ENCODE measurements around the gene THRB.

THRB gene

DNA sequence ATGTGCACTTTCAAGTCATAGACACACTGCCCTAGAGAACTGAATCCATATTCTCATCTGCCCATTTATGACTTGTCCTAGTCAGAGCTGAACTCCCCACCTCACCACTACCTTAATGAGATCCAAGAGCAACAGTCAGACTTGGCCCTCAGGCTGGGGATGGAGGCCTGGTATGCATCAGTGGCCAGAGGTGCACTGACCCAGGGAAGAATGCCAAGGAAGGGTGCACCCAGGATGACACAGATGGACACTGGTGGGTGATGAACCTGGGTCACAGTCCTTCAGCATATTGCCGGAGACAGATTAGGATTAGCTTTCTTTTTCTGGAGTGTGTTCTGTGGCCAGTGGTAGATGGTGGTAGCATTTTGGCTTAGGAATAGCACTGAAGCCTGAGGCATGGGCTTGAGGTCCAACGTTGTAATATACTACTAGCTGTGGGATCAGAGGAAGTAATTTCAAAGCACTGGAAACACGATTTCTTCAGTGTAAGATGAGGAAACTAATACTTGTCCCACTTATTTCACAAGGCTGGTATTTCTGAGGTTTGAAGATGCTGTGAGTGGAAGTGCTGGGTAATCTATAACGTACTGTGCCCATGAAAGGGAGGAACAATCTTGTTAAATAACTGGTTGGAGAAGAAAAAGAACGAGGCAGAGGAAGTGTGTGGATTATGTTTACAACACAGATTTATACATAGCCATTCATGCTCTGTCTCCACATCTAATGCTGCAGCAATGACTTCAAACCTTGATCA lies 265.0 kb downstream of the THRB start:
- no peak for DNase-seq (ENCODE audit: low read depth, low spot score)

DNA sequence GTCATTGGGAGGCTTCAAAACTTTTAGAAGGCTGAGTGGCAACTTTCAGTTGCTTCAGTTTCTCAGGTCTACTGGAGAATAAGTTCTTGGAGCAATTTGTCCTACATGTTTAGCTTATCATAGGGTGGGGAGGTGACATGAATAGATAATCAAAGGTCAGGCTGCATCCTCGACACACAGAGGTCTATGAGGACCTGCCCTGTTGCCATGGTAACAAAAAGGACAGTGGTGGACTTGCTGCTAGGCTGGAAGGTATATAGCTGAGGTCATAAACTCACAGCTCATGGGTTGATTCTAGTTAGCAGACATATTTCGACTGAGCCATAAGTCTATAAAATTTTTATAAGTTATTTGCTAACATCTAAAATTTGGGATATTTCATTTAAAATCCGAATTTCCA lies 267.0 kb downstream of the THRB start:
- no peak for DNase-seq (ENCODE audit: low read depth, low spot score)

DNA sequence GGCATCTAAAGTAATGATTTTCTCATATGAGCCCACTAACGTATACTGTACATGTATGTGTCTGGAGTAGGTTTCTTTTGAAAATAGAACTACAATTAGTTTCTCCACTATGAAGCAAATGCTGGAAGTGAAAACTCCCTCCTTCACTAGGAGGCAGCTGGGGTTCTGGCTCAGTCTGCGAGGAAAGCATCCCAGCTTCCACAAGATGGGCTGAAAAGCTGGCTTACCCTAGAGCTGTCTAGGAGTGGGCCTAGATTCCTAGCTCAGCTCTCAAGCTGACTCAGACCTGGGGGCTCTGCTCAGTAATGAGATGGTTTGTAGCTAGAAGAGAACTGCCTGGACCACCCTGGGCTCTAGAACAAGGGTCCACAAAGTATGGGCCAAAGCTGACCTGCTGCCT lies 268.3 kb downstream of the THRB start:
- DNase-seq (ENCODE audit: low read depth, low spot score): no peak

DNA sequence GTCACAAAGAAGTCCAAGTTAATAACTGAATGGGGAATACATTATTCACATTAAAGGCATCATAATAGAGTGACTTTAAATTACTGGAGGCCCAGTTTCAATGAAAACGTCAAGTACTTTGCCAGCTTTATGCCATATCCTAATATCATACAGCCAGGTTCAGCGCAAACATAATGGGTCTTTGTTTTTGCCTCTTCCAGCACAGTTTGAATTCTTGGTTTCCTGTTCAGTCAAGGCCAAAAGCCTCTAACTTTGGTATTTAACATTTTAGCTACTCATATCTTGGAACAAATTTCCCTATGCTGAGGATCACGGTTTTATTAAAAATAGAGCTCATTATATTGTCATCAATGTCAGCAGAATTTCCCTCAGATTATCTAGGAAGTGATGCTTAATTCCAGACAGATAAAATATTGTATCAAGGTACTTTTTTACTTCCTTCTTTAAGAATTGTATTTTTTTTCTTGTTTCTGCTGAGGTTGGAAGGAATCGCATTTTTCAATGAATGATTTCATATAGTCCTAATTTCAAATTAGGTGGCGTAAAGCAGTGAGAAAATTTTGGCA lies 269.2 kb downstream of the THRB start:
- DNase-seq (ENCODE audit: low read depth, low spot score): no peak

DNA sequence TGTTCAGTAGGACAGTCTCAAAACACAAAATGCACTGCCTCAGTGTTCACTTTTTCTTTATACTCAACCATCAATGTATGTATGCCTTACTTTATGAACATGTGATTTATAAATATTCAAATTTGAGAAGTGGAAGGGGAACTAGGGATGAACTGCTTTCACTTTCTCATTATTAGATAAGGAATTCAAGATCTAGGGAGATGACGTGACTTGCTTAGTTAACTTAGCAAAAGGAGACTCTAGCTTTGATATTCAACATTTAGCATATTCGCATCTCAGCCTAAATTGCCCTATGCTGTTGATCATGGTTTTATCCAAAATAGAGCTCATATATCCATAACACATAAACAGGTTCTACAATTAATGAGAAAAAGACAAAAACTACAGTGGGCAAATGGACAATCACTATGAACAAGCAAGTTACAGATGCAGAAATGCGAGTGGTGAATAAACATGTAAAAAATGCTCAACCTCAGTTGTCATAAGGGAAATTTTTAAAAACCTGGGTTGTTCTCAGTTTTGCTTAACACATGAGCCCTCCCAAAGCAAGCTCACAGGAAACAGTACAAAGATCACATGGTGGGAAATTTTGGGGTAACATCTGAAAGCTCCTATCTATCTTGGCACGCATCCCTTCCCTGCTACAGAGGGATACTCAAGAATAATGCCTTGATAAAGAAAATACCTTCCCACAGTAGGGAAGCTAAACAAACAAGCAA lies 269.8 kb downstream of the THRB start:
- no peak for DNase-seq (ENCODE audit: low read depth, low spot score)

DNA sequence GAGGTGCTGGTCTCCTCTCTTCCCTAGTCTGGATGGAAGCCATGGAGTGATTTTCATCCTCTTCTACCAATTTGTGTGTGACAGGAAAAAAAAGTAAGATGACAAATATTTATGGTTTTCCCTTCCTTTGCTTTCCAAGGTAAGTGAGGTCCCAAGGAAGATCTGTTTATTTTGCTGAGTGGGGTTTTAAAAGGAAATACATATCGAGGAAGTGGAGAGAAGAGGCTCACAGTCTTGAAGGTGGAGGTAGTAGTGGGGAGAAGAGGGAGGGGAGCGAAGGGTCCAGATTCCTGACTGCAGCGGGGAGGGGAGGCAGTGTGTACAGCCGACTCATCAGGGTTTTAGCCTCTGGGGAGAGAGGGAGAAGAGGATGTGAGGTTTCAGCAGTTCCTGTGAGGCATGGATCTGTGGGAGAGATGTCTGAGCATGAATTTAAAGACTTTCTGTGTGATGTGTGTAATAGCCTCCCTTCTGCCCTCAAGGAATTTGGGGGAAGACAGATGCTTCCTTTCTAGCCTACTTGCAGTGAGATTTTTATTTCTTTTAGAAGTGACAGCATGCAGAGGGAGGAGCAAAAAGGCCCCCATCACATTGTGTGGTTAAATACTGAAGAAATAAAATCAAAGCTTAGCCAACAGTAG lies 272.4 kb downstream of the THRB start:
- no peak for DNase-seq (ENCODE audit: low read depth, low spot score)

DNA sequence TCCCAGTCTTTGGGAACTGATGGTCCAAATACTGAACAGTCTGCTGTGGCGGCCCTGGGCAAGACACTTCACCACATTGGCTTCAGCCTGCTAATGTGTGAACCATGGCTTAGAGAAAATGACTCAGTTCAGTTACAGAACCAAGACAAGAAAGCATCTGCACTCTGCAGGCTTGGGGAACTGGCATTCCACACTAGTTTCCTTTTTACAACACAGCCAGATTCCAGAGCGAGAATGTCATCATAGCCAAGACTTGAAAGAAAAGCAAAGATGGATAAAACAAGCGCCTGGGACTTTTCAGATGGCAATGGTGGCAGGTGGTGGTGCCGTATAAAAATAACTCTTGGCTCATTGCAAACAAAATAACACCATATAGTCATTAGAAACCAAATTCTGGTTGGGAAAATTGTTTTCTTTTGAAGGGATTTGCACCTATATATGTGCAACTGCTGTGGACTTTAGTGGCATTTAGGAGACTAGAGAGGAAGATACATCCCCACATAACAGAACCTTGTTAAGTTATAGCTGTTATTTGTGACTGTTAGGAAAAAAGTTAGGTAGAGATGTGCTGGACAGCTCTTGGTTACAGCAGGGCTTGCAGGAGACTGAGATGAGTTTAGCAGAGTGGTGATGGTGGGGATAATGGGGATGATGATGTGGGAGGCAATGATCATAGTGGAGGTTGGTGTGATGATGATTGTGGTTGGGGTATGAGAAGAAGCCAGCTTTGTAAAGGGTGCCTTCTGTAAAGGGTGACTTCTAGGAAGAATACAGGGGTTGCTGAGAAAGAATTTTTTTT lies 273.6 kb downstream of the THRB start:
- peak; percentile 79 for DNase-seq (ENCODE audit: low read depth, low spot score)

DNA sequence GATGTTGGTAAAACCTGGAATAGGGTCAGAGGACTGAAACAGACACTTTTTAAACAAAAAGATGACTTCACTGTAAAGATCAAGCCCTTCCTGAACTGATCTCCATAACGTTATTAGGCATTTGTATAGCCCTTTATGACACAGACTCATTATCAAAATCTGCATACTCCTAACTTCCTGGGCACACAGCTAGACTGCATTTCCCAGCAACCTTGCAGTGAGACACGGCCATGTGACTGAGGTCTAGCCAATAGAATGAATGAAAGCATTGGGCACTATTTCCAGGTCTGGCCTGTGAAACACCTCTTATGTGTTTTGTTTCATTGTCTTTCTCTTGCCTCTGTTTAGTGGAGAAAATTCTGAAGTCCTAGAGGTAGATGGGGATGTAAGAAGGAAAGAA lies 279.1 kb downstream of the THRB start:
- DNase-seq (ENCODE audit: low read depth, low spot score): no peak

DNA sequence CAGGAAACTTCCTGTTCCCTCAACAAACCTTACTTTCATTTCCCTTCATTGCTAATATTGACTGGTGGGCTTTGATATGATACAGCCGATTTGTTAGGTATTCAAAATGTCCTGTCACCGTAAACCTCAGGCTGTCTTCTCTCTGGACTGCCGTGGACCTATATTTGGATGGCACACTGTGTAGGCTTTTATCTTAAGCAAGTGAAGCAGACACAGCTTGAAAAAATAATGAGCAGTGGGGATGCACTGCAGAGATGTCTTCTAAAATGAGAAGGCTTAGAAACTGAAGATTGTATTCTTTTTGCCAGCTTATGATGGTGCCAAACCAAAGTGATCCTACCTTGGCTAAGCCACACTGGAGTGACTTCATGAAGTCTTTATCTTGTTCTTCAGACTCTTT lies 283.3 kb downstream of the THRB start:
- DNase-seq (ENCODE audit: low read depth, low spot score): no peak

DNA sequence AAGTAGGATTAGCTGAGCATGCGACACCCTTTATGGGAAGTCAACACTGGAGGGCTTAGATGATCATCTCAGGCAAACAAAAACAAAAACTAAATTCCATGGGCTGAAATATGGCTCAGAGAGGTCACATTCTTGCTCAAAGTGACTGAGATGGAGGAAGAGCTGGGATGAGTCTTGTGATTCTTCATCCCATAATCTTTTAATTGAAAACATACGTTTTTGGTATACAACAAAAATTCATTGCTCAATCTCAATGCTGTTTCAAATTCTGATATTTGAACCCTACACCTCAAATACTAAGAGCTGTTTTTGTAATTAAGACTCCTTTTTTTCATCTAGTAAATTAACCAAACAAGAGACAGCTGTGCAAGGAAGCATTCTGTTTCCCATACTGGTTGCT lies 292.6 kb downstream of the THRB start:
- no peak for DNase-seq (ENCODE audit: low read depth, low spot score)

DNA sequence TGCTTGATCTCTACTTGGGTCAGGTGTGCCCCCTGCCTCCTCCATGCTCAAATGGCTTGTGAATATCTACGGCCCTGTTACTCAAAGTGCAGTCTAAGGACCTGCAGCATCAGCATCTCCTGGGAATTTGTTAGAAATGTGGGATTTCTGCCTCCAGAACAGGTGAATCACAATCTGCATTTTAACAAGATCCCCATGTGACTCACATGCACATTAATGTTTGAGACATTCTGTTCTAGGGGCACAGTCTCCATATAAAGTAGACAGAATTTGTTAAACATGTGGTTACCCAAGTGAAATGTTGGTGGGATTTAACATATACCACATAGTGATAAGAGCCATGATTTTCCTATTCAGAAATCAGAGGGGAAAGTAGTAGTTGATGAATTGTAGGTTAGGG lies 293.3 kb downstream of the THRB start:
- DNase-seq (ENCODE audit: low read depth, low spot score): no peak

DNA sequence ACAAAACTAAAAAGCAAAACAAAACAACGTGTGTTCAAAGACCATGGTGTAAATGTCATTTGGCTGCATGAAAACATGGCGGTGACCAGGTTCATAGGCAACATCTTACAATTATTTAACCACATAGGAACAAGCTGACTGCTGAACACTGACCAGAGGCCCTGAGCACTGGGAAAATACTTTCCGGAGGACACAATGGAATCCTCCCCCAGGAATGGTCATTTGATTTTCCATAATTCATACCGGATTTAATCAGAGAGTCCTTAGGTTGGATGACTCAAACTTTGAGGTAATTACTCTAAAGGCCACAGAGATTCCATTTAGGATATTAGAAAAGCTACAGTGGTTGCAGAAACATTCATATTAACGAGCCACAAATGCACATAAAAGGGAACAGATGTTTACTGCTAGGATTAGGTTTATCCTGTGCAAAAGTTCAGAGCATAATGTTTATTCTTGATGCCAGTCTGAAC lies 294.8 kb downstream of the THRB start:
- no peak for DNase-seq (ENCODE audit: low read depth, low spot score)

DNA sequence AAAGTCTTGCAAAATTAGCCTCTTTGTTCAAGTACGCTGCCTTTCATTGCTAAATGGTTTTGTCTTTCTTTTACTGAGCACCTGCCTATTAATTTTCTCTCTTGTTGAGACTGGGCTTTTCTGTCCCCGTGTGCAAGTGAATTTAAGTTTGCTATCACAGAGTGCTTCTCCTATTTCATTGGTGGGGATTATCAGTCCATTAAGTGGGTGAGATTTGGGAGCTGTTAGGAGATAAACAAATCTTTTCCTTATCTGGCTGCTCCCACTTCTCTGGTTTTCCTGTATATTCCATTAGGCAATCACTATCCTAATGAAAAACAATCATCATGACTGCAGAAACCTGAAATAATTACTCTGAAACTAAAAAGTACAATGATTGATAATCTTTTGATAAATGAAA lies 295.4 kb downstream of the THRB start:
- DNase-seq (ENCODE audit: low read depth, low spot score): no peak

DNA sequence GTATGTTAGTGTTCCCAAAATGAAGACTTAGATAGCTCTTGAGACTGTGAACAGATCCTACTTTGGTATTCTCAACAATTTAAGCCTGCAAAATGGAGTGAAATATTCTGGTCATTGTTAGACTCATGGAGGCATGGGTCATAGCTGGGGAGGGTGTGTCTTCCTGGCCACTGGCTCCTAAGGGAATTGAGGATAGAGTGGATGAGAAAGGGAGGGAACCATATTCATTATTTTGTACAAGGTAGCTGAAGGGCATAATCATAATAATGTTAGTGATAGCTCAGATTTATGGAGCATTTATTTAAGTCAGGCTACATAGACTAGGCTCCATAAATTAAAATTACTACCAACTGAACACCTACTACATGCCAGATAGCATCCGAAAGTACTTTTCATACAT lies 295.9 kb downstream of the THRB start:
- no peak for DNase-seq (ENCODE audit: low read depth, low spot score)

DNA sequence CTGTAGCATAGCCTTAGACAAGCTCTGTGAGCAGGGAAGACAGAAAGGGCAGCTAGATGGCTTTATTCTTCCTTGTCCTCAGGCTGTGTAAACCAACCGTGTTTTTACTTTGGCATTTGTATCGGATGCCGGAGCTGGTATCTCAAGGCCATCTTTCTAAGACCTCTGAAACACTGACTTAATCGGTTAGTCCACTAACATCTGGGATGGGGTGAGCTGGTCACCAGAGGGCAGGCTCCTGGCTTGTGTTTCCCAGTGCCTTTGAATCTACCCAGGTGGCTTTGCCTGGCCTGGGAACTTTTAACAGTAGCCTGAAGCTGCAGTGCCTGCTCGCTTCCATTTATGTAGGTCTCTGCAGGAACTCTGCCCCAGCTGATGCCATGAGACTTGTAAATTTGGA lies 296.8 kb downstream of the THRB start:
- DNase-seq (ENCODE audit: low read depth, low spot score): peak; percentile 83

DNA sequence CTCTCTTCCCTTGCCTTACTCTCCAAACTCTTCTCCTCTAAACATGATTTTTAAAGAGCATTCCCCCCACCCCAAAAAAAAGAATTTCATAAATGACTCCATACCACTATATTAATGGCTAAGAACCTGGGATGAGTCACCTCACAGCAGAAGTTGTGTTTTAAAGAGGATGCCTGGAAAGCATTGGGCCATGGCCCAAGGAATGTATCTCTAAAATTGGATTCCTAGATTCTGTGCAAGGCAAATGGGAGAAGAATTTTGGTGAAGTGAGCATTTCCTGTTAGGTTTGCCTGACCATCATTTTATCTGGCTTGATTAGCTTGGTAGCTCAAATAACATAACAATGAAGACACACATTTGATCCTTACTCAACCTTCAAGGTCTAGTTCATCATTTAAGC lies 298.1 kb downstream of the THRB start:
- DNase-seq (ENCODE audit: low read depth, low spot score): no peak

DNA sequence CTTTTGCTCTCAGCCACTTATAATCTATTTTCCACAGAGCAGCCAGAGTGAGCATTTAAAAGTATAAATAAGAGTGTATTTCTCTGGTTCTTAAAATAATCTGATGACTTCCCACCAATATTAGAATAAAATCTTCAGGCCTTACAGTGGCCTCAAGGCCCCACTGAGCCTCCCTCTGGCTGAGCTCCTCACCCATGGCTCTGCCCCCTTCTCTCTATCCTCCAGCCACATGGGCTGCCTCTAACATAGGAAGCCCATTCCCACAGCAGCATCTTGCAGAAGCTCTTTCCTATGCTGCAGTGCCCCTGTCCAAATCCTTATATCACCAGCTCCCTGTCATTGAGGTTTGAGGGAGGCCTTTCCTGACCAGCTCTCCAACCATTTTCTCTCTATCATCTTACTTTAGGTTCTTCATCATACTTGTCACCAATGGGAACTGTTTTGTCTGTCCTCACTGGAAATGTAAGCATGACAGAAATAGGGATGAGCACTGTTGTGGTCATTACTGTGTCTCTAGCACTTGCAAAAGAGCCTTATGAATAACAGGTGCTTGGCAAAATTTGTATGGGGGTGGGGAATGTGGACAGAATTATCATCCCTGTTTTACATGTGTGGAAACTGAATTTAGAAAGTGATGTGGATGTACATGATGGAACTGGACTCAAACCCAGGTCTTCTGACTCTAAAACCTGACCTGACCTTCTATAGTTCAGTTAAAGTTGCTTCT lies 299.0 kb downstream of the THRB start:
- no peak for DNase-seq (ENCODE audit: low read depth, low spot score)

DNA sequence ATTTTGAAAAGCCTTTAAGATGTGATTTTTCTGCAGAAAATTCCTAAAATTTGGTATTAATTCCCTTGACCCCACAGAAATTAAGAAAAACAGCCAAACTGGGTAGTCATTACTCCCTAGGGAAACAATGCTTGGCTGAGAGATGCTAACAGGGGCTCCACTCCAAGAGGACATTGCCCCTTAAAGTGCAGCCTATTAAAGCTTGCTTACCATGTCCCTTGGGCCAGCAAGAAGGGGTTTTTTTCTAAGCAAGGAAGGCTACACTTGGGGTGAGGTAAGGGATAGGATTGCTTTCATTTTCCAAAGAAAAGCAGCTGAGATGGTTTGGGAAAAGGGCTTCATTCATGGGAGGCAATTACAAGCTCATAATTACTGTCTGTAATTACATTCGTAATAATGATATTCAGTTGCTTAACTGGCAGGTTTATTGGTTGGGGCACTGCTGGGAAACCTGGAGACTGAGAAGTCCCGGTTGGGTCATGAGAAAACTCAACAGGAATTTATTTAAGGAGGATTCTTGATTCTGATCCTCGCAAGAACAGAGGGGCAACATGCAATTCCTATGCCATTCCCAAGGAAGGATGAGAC lies 302.1 kb downstream of the THRB start:
- DNase-seq (ENCODE audit: low read depth, low spot score): no peak

DNA sequence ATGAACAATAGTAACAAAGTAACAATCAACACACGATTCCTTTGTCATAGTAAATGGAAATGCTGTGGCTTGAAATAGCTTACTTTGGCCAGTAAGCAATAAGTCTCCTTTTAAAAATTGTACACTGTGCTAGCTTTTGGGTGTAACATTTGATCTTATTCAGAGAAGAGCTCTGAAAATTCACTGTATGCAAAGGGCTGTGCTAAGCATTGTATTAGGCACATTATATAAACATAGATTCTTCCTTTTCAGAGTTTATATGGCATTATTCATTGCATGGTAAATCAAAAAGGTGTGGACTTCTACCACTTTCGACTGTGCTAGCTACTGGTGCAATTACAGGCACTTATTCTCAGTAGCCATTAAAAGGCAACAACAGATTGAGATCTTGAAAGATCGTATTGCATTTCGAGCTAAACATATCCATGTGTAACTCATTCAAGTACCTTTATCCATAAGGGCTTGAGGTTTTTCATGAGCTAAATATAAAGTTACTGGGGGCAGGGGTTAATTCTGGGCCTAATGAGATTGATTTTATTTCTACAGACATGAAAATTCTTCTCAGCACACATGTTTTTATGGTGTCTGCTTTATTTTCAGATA lies 302.7 kb downstream of the THRB start:
- DNase-seq (ENCODE audit: low read depth, low spot score): no peak

DNA sequence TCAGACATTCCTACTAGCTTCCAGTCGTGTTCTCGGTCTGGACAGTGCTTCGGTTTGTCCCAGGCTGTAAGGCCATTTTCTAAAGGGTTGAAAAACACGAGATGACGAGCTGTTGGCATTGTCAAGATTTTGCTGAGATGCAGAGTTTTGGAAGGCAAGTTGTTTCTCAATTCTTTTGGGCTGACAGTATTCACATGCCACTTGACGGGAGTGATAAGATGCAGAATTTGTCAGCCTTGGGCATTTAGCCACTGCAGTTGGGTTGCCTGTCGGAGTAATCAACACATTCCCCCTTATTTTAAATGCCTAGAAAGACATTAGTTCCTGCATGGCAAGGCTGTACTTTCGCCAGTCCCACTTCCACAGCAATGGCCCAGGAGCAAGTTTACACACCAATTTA lies 304.4 kb downstream of the THRB start:
- DNase-seq (ENCODE audit: low read depth, low spot score): no peak

Measured in ELF-1 (cell line).